ENCODE measurements around the gene CYP11A1. TPM values are rescaled to one million over a fixed set of nuclear protein-coding genes. Genes with fewer than 3 reads are reported as not detected.

CYP11A1 gene
- total RNA-seq, 4 donors from 2014 or later = 0.67 to 3.7 (median 2.7) TPM

GRCh38 chr15:74332611-74333010 is 34.8 kb downstream of the CYP11A1 start:
- TF ChIP-seq, protein P1, sequence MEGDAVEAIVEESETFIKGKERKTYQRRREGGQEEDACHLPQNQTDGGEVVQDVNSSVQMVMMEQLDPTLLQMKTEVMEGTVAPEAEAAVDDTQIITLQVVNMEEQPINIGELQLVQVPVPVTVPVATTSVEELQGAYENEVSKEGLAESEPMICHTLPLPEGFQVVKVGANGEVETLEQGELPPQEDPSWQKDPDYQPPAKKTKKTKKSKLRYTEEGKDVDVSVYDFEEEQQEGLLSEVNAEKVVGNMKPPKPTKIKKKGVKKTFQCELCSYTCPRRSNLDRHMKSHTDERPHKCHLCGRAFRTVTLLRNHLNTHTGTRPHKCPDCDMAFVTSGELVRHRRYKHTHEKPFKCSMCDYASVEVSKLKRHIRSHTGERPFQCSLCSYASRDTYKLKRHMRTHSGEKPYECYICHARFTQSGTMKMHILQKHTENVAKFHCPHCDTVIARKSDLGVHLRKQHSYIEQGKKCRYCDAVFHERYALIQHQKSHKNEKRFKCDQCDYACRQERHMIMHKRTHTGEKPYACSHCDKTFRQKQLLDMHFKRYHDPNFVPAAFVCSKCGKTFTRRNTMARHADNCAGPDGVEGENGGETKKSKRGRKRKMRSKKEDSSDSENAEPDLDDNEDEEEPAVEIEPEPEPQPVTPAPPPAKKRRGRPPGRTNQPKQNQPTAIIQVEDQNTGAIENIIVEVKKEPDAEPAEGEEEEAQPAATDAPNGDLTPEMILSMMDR (IDR thresholded peaks at IDR 0.05) = no peak
- no peak for TF ChIP-seq POLR2AphosphoS5 (IDR thresholded peaks at IDR 0.05)
- TF ChIP-seq EP300 (IDR thresholded peaks at IDR 0.05) = no peak
- TF ChIP-seq POLR2A (IDR thresholded peaks at IDR 0.05) = no peak
- Histone ChIP-seq H3K4me3 (no peak overlapping the region), H3K36me3 (no peaks in the 10 kb centered on the region), H3K27ac (no peak overlapping the region), H3K4me1 (no peaks in the 10 kb centered on the region), H3K9me3 (no peaks in the 10 kb centered on the region), H3K27me3 (no peaks in the 10 kb centered on the region)
- ATAC-seq = no peak
- whole genome bisulfite sequencing, 2 donors (ENCODE audit: low coverage in 1 of 2) = 83% methylated on average over 3 of the region's 10 CpGs; no CpG with 5 or more reads in 1 of the 2 donors

- 90 to 95% methylated on average over 2 of the region's 3 CpGs for WGBS, 2 donors (ENCODE audit: low coverage in 1 of 2)
- Histone ChIP-seq H3K27ac (no peak overlapping the region), H3K27me3 (peaks cover under 1% of the 10 kb centered on the region), H3K4me3 (no peak overlapping the region), H3K36me3 (no peaks in the 10 kb centered on the region), H3K4me1 (no peaks in the 10 kb centered on the region), H3K9me3 (no peaks in the 10 kb centered on the region)
- TF ChIP-seq POLR2AphosphoS5 (IDR thresholded peaks at IDR 0.05) (no peak), POLR2A (IDR thresholded peaks at IDR 0.05) (no peak), EP300 (IDR thresholded peaks at IDR 0.05) (no peak)
- TF ChIP-seq, protein P1 (IDR thresholded peaks at IDR 0.05) = no peak
- ATAC-seq = no peak
Observed at GRCh38 chr15:74332011-74332410, 35.4 kb downstream of the CYP11A1 start.

- peaks cover 7% of the 10 kb centered on the region for H3K27me3 ChIP-seq
- no peak overlapping the region for H3K4me3 ChIP-seq
- WGBS, 2 donors (ENCODE audit: low coverage in 1 of 2) = 75 to 85% methylated on average over 2 of the region's 11 CpGs
- no peaks in the 10 kb centered on the region for H3K36me3 ChIP-seq
- H3K27ac ChIP-seq = no peak overlapping the region
- ATAC-seq = no peak
- H3K9me3 ChIP-seq = no peaks in the 10 kb centered on the region
- TF ChIP-seq EP300 (IDR thresholded peaks at IDR 0.05) = no peak
- no peak for TF ChIP-seq POLR2AphosphoS5 (IDR thresholded peaks at IDR 0.05)
- TF ChIP-seq, protein P1 (IDR thresholded peaks at IDR 0.05) = no peak
- no peak for TF ChIP-seq POLR2A (IDR thresholded peaks at IDR 0.05)
- H3K4me1 ChIP-seq = no peaks in the 10 kb centered on the region
Observed at GRCh38 chr15:74330861-74331408, 36.5 kb downstream of the CYP11A1 start.

DNA sequence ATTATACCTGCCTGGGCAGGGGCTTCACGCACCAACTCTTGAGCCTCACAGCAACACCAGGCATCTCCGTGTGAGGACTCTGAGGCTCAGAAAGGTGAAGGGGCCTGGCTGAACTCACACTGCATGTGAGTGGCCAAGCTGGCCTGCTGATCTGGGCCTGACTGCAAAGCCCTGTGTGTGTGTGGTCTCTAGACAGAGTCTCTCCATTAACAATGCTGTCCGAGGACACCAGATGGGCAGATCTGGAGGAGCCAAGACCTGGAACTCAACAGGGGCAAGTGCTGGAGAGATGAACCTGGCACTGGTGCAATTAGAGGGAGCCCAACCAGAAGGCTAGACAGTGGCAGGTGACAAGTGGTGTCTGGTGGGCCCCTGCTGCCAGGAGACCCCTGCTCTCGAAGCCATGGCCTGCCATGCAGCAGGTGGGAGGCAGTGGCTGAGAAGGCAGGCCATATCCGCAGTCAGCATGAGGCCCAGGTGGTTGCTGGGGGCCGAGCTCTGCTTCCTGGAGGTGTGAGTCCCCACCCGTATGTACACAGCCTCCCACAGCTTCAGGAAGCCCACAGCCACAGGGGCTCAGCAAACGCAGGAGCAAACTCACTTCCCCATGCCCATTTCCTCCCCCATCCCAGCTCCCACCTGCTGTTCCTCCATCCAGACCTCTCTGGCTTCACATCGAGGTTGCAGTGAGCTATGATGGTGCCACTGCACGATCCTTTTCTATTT is 39.0 kb downstream of the CYP11A1 start:
- 71 to 75% methylated on average over 2 to 6 of the region's 10 CpGs for WGBS, 2 donors (ENCODE audit: low coverage in 1 of 2)
- ATAC-seq = no peak

More for the DNA sequence above, 39.0 kb downstream of the CYP11A1 start:
- no peaks in the 10 kb centered on the region for H3K36me3 ChIP-seq
- no peak overlapping the region for H3K27ac ChIP-seq
- H3K4me3 ChIP-seq = no peak overlapping the region
- TF ChIP-seq, protein P1 (IDR thresholded peaks at IDR 0.05) = no peak
- no peak for TF ChIP-seq POLR2AphosphoS5 (IDR thresholded peaks at IDR 0.05)
- no peak for TF ChIP-seq EP300 (IDR thresholded peaks at IDR 0.05)
- no peak for TF ChIP-seq POLR2A (IDR thresholded peaks at IDR 0.05)
- H3K9me3 ChIP-seq = no peaks in the 10 kb centered on the region
- no peaks in the 10 kb centered on the region for H3K4me1 ChIP-seq
- peaks cover 23% of the 10 kb centered on the region for H3K27me3 ChIP-seq

Measured in gastroesophageal sphincter (tissue), 4 donors.